ENCODE measurements around the gene RPS6KA3.

Gene RPS6KA3

GRCh38 chrX:20294957-20295356 is 28.2 kb upstream of the RPS6KA3 start:
- ChIA-PET POLR2A (no interaction called here), CTCF (no interaction called here)
- DNase-seq (ENCODE audit: extremely low spot score) = no peak
- TF ChIP-seq PKNOX1 (IDR thresholded peaks at IDR 0.05) = no peak

GRCh38 chrX:20294284-20294683 is 27.6 kb upstream of the RPS6KA3 start:
- ChIA-PET POLR2A (no interaction called here), CTCF (no interaction called here)
- DNase-seq (ENCODE audit: extremely low spot score) = no peak
- TF ChIP-seq ARNT (IDR thresholded peaks at IDR 0.05) = no peak
- no peak for TF ChIP-seq L3MBTL2 (conservative IDR thresholded peaks at IDR 0.05)
- TF ChIP-seq HDGF (IDR thresholded peaks at IDR 0.05; ENCODE audit: borderline replicate concordance) = no peak
- TF ChIP-seq LEF1 (IDR thresholded peaks at IDR 0.05; ENCODE audit: borderline replicate concordance) = no peak
- TF ChIP-seq ELF4 (IDR thresholded peaks at IDR 0.05) = no peak
- no peak for TF ChIP-seq SUZ12 (IDR thresholded peaks at IDR 0.05)
- no peak for TF ChIP-seq BHLHE40 (IDR thresholded peaks at IDR 0.05; ENCODE audit: borderline replicate concordance)
- TF ChIP-seq FOXM1 (IDR thresholded peaks at IDR 0.05; ENCODE audit: borderline replicate concordance) = no peak
- no peak for TF ChIP-seq NFRKB (IDR thresholded peaks at IDR 0.05)
- TF ChIP-seq FOXK2 (IDR thresholded peaks at IDR 0.05) = no peak
- TF ChIP-seq CTBP1 (IDR thresholded peaks at IDR 0.05; ENCODE audit: borderline replicate concordance) = no peak
- TF ChIP-seq TARDBP (IDR thresholded peaks at IDR 0.05) = no peak
- no peak for TF ChIP-seq SP1 (IDR thresholded peaks at IDR 0.05)
- TF ChIP-seq FOXA1 (IDR thresholded peaks at IDR 0.05) = no peak
- TF ChIP-seq ZNF384 (IDR thresholded peaks at IDR 0.05) = no peak
- no peak for TF ChIP-seq PKNOX1 (IDR thresholded peaks at IDR 0.05)

GRCh38 chrX:20285511-20285910 is 18.8 kb upstream of the RPS6KA3 start:
- ChIA-PET CTCF (no interaction called here), POLR2A (no interaction called here)
- TF ChIP-seq TARDBP (IDR thresholded peaks at IDR 0.05) (no peak), ELF4 (IDR thresholded peaks at IDR 0.05) (no peak), FOXK2 (IDR thresholded peaks at IDR 0.05) (no peak), ARNT (IDR thresholded peaks at IDR 0.05) (no peak), LEF1 (IDR thresholded peaks at IDR 0.05; ENCODE audit: borderline replicate concordance) (no peak), CTBP1 (IDR thresholded peaks at IDR 0.05; ENCODE audit: borderline replicate concordance) (no peak), FOXA1 (IDR thresholded peaks at IDR 0.05) (no peak), SP1 (IDR thresholded peaks at IDR 0.05) (no peak), NFRKB (IDR thresholded peaks at IDR 0.05) (no peak), L3MBTL2 (conservative IDR thresholded peaks at IDR 0.05) (no peak), ZNF384 (IDR thresholded peaks at IDR 0.05) (no peak), BHLHE40 (IDR thresholded peaks at IDR 0.05; ENCODE audit: borderline replicate concordance) (no peak), HDGF (IDR thresholded peaks at IDR 0.05; ENCODE audit: borderline replicate concordance) (no peak), SUZ12 (IDR thresholded peaks at IDR 0.05) (no peak), PKNOX1 (IDR thresholded peaks at IDR 0.05) (no peak), FOXM1 (IDR thresholded peaks at IDR 0.05; ENCODE audit: borderline replicate concordance) (no peak)
- no peak for DNase-seq (ENCODE audit: extremely low spot score)

- ChIA-PET CTCF (no interaction called here), POLR2A (no interaction called here)
- no peak for TF ChIP-seq ELF4 (IDR thresholded peaks at IDR 0.05)
- no peak for TF ChIP-seq L3MBTL2 (conservative IDR thresholded peaks at IDR 0.05)
- no peak for TF ChIP-seq PKNOX1 (IDR thresholded peaks at IDR 0.05)
- no peak for TF ChIP-seq FOXM1 (IDR thresholded peaks at IDR 0.05; ENCODE audit: borderline replicate concordance)
- no peak for TF ChIP-seq TARDBP (IDR thresholded peaks at IDR 0.05)
- TF ChIP-seq SUZ12 (IDR thresholded peaks at IDR 0.05) = no peak
- TF ChIP-seq CTBP1 (IDR thresholded peaks at IDR 0.05; ENCODE audit: borderline replicate concordance) = no peak
- DNase-seq (ENCODE audit: extremely low spot score) = no peak
Observed at GRCh38 chrX:20284992-20285391, 18.3 kb upstream of the RPS6KA3 start.

GRCh38 chrX:20284444-20284843 is 17.7 kb upstream of the RPS6KA3 start:
- CTCF ChIA-PET = no interaction called here
- no peak for DNase-seq (ENCODE audit: extremely low spot score)
- POLR2A ChIA-PET = no interaction called here
- TF ChIP-seq SUZ12 (IDR thresholded peaks at IDR 0.05) (no peak), TARDBP (IDR thresholded peaks at IDR 0.05) (no peak), HDGF (IDR thresholded peaks at IDR 0.05; ENCODE audit: borderline replicate concordance) (no peak), BHLHE40 (IDR thresholded peaks at IDR 0.05; ENCODE audit: borderline replicate concordance) (no peak), ZNF384 (IDR thresholded peaks at IDR 0.05) (no peak), ARNT (IDR thresholded peaks at IDR 0.05) (no peak), PKNOX1 (IDR thresholded peaks at IDR 0.05) (no peak), ELF4 (IDR thresholded peaks at IDR 0.05) (no peak), LEF1 (IDR thresholded peaks at IDR 0.05; ENCODE audit: borderline replicate concordance) (no peak), FOXM1 (IDR thresholded peaks at IDR 0.05; ENCODE audit: borderline replicate concordance) (no peak), FOXA1 (IDR thresholded peaks at IDR 0.05) (no peak), CTBP1 (IDR thresholded peaks at IDR 0.05; ENCODE audit: borderline replicate concordance) (no peak), NFRKB (IDR thresholded peaks at IDR 0.05) (no peak), L3MBTL2 (conservative IDR thresholded peaks at IDR 0.05) (no peak), FOXK2 (IDR thresholded peaks at IDR 0.05) (no peak), SP1 (IDR thresholded peaks at IDR 0.05) (no peak)

Measured in HEK293T (cell line).